GM19468 (cell line): ENCODE results near the gene HOXA2.
A peak's percentile ranks its signal among the peaks of the same experiment; 100 is the strongest.

ENCODE experiments used
- ATAC-seq: cut with Tn5 transposase; IDR thresholded peaks from one replicate; pipeline ENCODE4 v1.9.1; 2021; ENCODE audit warnings: mild to moderate bottlenecking, moderate library complexity, moderate number of reproducible peaks; ENCODE audit not compliant: unreplicated experiment; ENCODE audit errors: extremely low read depth

HOXA2 gene

GRCh38 chr7:27102581-27103442, at the start of gene HOXA2:
HOXA2 (minus strand) TSS chr7:27102683; CDS start chr7:27102500, 183 bp downstream.
- no peak for ATAC-seq

- ATAC-seq, result no peak
These were observed 49.0 kb upstream of the HOXA2 start for GRCh38 chr7:27151341-27151930.

- ATAC-seq, result peak; percentile 18
These were observed 48.3 kb upstream of the HOXA2 start for GRCh38 chr7:27150568-27151340.

GRCh38 chr7:27149842-27150567, 47.5 kb upstream of the HOXA2 start:
- no peak for ATAC-seq

GRCh38 chr7:27148756-27149641, 46.5 kb upstream of the HOXA2 start:
- no peak for ATAC-seq

GRCh38 chr7:27148031-27148755, 45.7 kb upstream of the HOXA2 start:
- ATAC-seq, result no peak

- ATAC-seq, result no peak
These were observed 44.9 kb upstream of the HOXA2 start, which contains the start of gene HOXA6 for GRCh38 chr7:27147199-27148030. HOXA6 (minus strand) TSS chr7:27147774; CDS start chr7:27147749, 25 bp downstream.

GRCh38 chr7:27146491-27147198, 44.2 kb upstream of the HOXA2 start:
- ATAC-seq, result no peak

- ATAC-seq, result no peak
These were observed 43.5 kb upstream of the HOXA2 start for GRCh38 chr7:27145914-27146412.

GRCh38 chr7:27145165-27145913, 42.9 kb upstream of the HOXA2 start:
- ATAC-seq, result no peak

- ATAC-seq, result no peak
These were observed 42.3 kb upstream of the HOXA2 start for GRCh38 chr7:27144781-27145164.

- ATAC-seq, result no peak
These were observed 41.7 kb upstream of the HOXA2 start for GRCh38 chr7:27143950-27144780.

- ATAC-seq, result no peak
These were observed 40.8 kb upstream of the HOXA2 start, which contains the start of gene HOXA5 for GRCh38 chr7:27143023-27143949. HOXA5 (minus strand) TSS chr7:27143681; CDS start chr7:27143607, 74 bp downstream.

- no peak for ATAC-seq
These were observed 40.1 kb upstream of the HOXA2 start for GRCh38 chr7:27142580-27143022.
